ENCODE measurements around the gene IQSEC1.

The IQSEC1 gene

DNA sequence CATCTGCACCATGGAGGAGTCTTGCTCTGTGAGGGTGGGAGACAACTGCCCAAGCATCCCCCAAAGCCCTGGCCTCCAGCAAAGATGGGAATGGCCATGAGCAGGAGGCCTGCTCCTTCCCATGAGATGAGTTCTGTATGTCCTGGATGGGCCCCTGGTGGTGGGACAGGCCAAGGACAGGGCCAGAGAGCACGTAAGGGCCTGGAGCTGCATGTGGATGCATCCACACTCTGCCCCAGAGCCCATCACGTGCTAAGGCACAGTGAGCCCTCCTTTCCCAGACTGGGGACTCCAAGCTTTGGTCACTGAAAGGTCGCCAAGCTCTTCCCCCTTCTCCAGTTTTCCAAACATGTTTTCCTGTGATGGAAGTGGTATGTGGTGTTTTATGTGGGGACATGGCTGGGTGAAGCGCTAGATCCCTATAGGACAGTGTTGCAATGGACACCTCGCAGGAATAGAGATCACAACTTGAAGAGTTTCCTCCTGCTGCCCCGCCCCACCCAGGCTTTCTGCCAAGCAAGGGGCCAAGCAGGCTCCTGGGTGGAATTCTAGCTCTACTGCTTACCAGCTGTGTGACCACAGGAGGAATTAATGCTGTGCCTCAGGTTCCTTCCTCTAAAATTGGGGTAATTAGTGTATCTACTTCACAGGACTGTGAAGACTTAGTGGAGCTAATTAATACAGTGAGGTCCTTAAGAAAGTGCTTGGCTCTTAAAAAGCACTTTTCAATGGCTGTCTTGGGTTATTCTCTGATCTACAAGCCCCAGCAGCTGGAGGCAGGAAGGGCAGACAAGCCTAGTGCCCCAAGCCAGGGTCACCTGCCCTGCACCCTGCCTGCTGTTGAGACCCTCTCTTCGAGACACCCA, 125.5 kb downstream of the IQSEC1 start:
- DNase-seq: peak; percentile 9

- no peak for DNase-seq
Measured at GRCh38 chr3:12946649-12947316, 126.4 kb downstream of the IQSEC1 start.

- no peak for DNase-seq
Measured at GRCh38 chr3:12946251-12946648, 127.0 kb downstream of the IQSEC1 start.

GRCh38 chr3:12944849-12945248, 128.4 kb downstream of the IQSEC1 start:
- DNase-seq: no peak

GRCh38 chr3:12944413-12944812, 128.8 kb downstream of the IQSEC1 start:
- DNase-seq: no peak

- no peak for DNase-seq
Measured at GRCh38 chr3:12943124-12944021, 129.9 kb downstream of the IQSEC1 start.

DNA sequence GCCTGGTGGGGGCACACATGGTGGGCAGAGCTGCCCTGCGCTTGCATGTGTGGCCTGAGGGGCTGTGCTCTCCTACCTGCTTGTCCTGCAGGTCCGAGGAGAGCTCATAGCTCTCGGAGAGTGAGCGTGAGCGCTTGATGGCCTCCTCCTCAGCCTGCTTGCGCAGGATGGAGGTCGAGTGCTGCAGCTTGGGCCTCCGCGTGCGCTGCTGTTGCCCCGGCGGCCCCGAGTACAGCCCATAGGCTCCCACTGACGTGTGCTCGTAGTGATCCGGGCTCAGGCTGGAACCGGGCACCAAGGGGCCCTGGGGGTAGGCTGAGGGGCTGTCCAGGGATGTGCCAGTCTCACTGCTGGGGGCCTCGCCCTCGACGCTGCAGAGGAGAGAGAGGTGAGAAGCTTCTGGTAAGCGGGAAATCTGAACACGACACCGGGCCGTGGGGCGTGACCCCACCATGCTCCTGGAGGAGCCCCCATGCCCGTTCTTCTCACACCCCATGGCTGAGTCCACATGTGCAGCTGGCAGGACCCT, 131.7 kb downstream of the IQSEC1 start:
- DNase-seq: no peak

- no peak for DNase-seq
Measured at GRCh38 chr3:12940854-12941253, 132.4 kb downstream of the IQSEC1 start.

DNA sequence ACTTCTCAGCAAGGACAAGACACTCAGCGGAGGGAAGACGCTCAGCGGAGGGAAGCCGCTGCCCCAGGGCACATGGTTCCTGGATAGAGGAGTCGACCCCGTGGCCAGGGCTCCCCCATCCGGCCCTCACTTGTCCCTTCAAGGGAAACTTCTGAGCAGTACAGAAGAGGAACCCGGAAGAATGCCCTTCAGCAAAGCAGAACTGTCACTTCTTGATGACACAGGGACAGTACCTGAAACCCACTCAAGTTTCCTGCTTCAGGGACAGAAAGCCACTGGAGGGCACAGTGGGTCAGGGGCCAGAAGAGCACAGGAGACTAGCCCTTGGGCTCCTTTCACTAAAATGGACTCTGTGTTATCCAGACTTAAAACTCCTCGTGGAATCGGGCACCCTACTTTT, 134.1 kb downstream of the IQSEC1 start:
- no peak for DNase-seq

DNA sequence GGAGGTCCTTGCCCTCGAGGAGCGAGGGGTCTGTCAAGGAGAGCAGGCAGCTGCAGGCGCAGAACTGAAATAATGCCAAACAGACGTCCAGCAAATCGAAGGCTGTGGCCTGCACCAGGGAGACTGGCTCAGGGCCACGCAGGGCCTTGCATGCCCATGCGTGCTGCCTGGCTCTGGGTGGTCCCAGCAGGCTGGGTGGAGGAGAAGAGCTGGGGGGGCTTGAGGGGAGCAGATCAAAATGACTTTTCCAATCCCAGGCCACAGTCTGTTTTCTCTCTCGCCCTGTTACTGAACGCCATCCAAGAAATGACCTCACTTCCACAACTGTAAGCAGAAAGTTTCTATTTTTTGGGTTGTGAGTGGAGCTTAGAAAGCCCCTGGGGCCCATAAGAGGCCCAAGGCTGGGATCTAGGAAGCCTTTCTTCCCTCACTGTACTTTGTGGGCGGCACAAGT, 134.9 kb downstream of the IQSEC1 start:
- DNase-seq: no peak

DNA sequence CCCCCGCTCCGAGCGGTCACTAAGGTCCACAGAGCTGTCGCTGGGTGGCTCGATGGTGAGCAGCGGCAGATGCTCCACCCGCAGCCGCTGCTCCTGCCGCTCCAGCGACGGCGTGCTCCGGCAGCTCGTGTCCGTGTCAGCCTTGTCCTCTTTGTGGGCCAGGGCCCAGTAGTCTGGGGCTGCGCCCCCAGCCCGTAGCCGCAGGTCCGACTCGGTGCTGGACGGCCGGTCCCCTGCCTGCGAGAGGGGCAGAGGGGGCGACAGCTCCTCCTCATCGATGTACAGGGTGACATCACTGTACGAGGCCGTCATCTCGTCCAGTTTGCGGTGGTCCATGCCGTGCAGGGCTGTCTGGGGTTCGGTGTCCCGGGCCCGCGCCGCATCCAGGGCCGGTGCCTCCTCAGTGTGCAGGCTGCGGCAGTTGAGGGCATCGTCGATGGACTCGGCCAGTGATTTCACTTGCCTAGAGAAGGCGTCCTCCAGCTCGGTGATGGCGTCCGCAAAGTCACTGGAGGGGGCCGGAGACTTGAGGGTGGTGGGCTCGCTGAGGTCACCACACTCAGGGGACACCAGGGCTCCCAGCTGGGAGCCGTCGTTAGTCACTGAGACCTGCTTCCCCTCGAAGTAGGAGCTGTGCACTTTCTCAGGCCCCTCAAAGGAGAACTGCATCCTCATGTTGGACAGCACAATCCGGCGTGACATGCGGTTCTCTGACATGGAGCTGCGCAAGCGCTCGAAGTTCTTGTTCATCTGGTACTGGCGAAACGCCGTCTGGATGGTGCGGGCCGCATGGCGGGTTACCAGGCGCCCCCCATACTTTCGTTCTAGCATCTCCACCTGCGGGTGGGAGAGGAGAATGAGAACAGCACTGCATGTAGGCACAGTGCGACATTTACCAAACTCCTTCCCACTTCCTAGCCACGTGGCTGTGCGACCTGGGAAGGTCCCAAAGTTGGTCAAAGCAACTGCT, 137.1 kb downstream of the IQSEC1 start:
- no peak for DNase-seq

GRCh38 chr3:12935023-12935860, 138.0 kb downstream of the IQSEC1 start:
- DNase-seq: no peak

GRCh38 chr3:12934431-12934830, 138.8 kb downstream of the IQSEC1 start:
- DNase-seq: no peak

DNA sequence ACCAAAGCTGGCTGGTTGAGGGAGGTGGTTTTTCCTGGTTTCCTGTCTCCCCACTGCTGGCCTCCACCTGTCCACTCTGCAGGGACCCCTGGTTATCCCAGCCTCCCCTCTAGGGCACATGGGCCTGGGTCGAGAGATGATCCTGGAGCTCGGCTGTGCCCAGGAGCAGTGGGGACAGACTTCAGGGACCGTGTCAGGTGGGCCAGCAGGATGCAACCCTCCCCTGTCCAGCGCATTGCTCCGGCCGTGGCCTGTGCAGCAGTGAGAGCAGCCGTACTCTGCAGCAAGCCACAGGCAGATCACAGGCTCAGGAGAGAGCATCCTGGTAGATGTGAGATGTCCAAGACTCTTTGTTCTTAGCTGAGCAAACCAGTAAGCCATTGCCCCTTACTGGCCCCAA, 139.3 kb downstream of the IQSEC1 start:
- DNase-seq: no peak

GRCh38 chr3:12932754-12933153, 140.5 kb downstream of the IQSEC1 start:
- no peak for DNase-seq

DNA sequence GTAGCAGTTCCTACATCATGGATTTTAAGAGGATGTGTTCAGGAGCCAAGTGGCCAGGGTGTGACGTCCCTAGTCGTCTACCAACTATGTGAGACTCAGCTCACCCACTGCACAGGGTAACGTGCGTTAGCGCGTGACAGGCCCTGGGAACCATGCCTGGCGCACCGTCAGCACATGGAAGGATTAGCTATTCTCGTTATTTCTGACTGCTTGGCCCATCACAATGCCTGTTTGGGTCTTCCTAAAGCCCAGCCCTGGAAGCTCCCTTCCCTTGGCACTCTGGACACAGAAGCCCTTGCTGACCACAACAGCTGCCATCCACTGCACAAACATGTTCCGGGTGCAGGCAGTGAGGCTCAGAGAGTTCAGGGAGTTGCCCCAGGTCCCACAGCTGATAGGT, 140.9 kb downstream of the IQSEC1 start:
- DNase-seq: no peak

DNA sequence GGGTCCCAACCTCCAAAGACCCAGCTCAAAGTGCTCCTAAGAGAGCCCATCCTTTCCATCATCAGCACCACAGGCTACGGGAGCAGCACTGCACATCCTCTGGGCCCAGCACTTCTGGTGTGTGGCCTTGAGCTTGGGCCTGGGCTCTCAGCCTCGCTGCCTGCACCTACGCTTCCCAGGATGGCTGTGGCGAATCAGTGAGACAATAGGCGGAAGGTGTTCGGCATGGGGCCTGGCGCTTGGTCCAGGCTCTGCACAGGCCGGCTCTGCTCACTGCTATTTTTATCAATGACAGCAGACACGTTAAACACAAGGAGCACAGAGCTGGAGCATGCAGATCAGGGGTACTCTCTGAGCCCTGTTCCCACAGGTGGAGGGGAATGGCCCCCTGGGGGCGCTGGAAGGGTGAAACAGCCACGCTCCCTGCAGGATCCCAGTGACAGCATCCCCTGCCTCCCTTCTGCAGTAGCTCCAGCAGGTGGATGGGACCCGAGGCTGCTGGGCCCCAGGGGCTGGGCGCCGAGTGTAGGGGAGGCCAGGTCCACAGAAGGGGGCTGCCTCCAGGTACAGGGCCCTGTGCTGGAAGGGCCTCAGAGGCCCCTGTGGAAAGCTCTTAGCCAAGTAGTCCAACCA, 141.8 kb downstream of the IQSEC1 start:
- no peak for DNase-seq

DNA sequence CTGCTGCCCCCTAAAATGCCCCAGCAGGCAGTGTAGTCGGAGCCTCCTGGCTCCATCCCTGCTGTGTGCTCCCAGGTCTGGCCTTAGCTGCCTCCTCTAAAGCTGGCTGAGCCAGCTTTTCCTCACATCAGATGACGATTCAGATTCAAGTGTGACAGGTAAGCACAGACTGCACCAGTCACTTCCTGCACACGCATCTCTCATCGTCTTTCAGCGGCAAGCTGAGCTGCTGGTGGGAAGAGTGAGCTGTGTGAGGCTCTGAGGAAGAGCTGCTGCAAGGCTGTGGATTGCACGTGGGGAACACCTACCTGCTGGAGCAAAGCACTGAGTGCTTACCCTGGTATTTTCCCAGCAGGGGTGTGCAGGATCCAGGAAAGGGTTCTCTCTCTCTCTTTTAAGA, 143.4 kb downstream of the IQSEC1 start:
- peak; percentile 50 for DNase-seq

DNA sequence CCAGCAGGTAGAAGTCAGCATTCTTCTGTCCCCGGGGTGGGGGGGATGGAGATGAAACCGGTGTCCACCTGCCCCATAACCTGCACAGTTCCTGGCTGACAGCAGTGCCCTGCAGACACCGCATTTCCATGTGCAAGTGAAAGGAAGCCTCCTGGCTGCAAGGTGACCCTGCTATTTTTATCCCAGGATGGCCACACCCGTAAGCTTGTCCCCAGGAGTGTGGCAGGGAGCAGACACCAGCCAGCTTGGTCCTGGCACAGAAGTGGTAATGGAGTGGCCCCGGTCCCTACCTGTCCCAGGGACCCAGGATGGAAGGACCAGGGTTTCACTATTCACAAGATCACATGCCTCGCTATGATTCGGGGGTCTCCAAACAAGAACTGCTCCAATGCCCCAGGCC, 146.6 kb downstream of the IQSEC1 start:
- no peak for DNase-seq

- DNase-seq: no peak
Measured at GRCh38 chr3:12925648-12926047, 147.6 kb downstream of the IQSEC1 start.

Measured in NCI-H69 (cell line).